CD14-positive monocyte (primary cell): ENCODE data around the gene UTP25. TPM values are rescaled to one million over a fixed set of nuclear protein-coding genes. Genes with fewer than 3 reads are reported as not detected.

Source experiments
- DNase-seq, 3 donors: peaks; one replicate each; pipeline ENCODE4 v3.0.0-alpha.2; 2011 to 2022
- H2AFZ ChIP-seq: 2 replicates; pipeline ENCODE4 v1.6.0; 2012; ENCODE audit warnings: mild to moderate bottlenecking, low read depth, low read length, inconsistent platforms; ENCODE audit not compliant: insufficient read depth, poor library complexity, severe bottlenecking
- H3K27ac ChIP-seq, 2 donors: 1 replicate in 1 of 2; 2 replicates in 1 of 2; pipeline ENCODE4 v1.5.1; 2012 to 2013; ENCODE audit warnings: low read length in 2 of 2, control low read depth in 1 of 2, inconsistent platforms in 1 of 2, low read depth in 1 of 2, mild to moderate bottlenecking in 1 of 2
- H3K27me3 ChIP-seq, 2 donors: one replicate each; pipeline versions ENCODE4 v1.6.0 to v1.6.1; 2011 to 2013; ENCODE audit warnings: low read length in 2 of 2; ENCODE audit not compliant: control insufficient read depth in 2 of 2, insufficient read depth in 2 of 2
- H3K36me3 ChIP-seq, 2 donors: replicated peaks in 1 of 2; 1 replicate in 1 of 2; 2 replicates in 1 of 2; pipeline versions ENCODE4 v1.5.1 to v1.6.1; 2012 to 2013; ENCODE audit warnings: low read length in 2 of 2, control low read depth in 1 of 2, inconsistent platforms in 1 of 2, mild to moderate bottlenecking in 1 of 2; ENCODE audit not compliant: insufficient read depth in 2 of 2, control insufficient read depth in 1 of 2
- H3K4me1 ChIP-seq, 2 donors: 1 replicate in 1 of 2; 2 replicates in 1 of 2; pipeline versions ENCODE4 v1.5.1 to v1.6.1; 2012 to 2013; ENCODE audit warnings: low read length in 2 of 2, control low read depth in 1 of 2, inconsistent platforms in 1 of 2, mild to moderate bottlenecking in 1 of 2, moderate library complexity in 1 of 2; ENCODE audit not compliant: insufficient read depth in 2 of 2, control insufficient read depth in 1 of 2
- H3K4me2 ChIP-seq: replicated peaks from 2 replicates; pipeline ENCODE3; 2012; ENCODE audit warnings: low read length, moderate library complexity, mild to moderate bottlenecking; ENCODE audit not compliant: poor library complexity, severe bottlenecking; ENCODE audit errors: extremely low read depth
- H3K4me3 ChIP-seq, 3 experiments: fragments of 200-600 bp in 1 of 3; sonication (generic) in 1 of 3; replicated peaks in 1 of 3; 1 replicate in 2 of 3; 2 replicates in 1 of 3; pipeline ENCODE4 v1.5.1; 2011 to 2013; ENCODE audit warnings: low read length in 3 of 3, mild to moderate bottlenecking in 3 of 3, control low read depth in 2 of 3, low read depth in 2 of 3, inconsistent platforms in 1 of 3, moderate library complexity in 1 of 3
- H3K79me2 ChIP-seq: 2 replicates; pipeline ENCODE4 v1.6.0; 2012; ENCODE audit warnings: mild to moderate bottlenecking, control low read depth, inconsistent platforms, low read length, moderate library complexity; ENCODE audit not compliant: insufficient read depth
- H3K9ac ChIP-seq: 2 replicates; pipeline ENCODE4 v1.6.0; 2017; ENCODE audit warnings: low read length, mild to moderate bottlenecking; ENCODE audit not compliant: insufficient read depth, poor library complexity, severe bottlenecking
- H3K9me3 ChIP-seq, 2 donors: replicated peaks in 1 of 2; 1 replicate in 1 of 2; 2 replicates in 1 of 2; pipeline versions ENCODE4 v1.5.1 to v1.6.1; 2012 to 2013; ENCODE audit warnings: low read length in 2 of 2, control low read depth in 1 of 2; ENCODE audit not compliant: control insufficient read depth in 1 of 2, insufficient read depth in 1 of 2
- H4K20me1 ChIP-seq: 2 replicates; pipeline ENCODE4 v1.6.0; 2012; ENCODE audit warnings: mild to moderate bottlenecking, low read length, control low read depth, moderate library complexity; ENCODE audit not compliant: insufficient read depth
- H3K27ac Mint-ChIP-seq, 7 donors: one replicate each; pipeline ENCODE4 v1.8.0; 2020; ENCODE audit warnings: mild to moderate bottlenecking in 7 of 7, mixed read lengths in 7 of 7, moderate library complexity in 6 of 7, inconsistent platforms in 2 of 7
- H3K27me3 Mint-ChIP-seq, 3 donors: one replicate each; pipeline ENCODE4 v1.8.0; 2021 to 2022; ENCODE audit warnings: low read depth in 3 of 3, mild to moderate bottlenecking in 3 of 3, mixed read lengths in 3 of 3, moderate library complexity in 3 of 3, inconsistent platforms in 1 of 3
- H3K36me3 Mint-ChIP-seq, 2 donors: one replicate each; pipeline ENCODE4 v1.8.0; 2020; ENCODE audit warnings: mixed read lengths in 2 of 2, inconsistent platforms in 1 of 2, mild to moderate bottlenecking in 1 of 2
- H3K4me1 Mint-ChIP-seq: one replicate; pipeline ENCODE4 v1.8.0; 2020; ENCODE audit warnings: mild to moderate bottlenecking, mixed read lengths
- H3K4me3 Mint-ChIP-seq, 2 donors: one replicate each; pipeline ENCODE4 v1.8.0; 2020; ENCODE audit warnings: mild to moderate bottlenecking in 2 of 2, mixed read lengths in 2 of 2, moderate library complexity in 1 of 2
- H3K9me3 Mint-ChIP-seq, 7 donors: one replicate each; pipeline ENCODE4 v1.8.0; 2020 to 2022; ENCODE audit warnings: mixed read lengths in 7 of 7, mild to moderate bottlenecking in 6 of 7, moderate library complexity in 6 of 7, inconsistent platforms in 2 of 7
- CTCF ChIP-seq: fragments of 200-600 bp; IDR thresholded peaks from one replicate; pipeline ENCODE4 v1.8.0; 2022; ENCODE audit warnings: antibody characterized with exemption, mild to moderate bottlenecking
- WGBS: methylation state at CpG from one replicate; pipeline ENCODE4 v1.1.5; 2013; ENCODE audit warnings: missing lambda C conversion rate; ENCODE audit not compliant: insufficient coverage; 5-methylcytosine and 5-hydroxymethylcytosine counted together
- intact Hi-C, 2 donors: fragments of 100-400 bp; cut with micrococcal nuclease; formaldehyde crosslinking; loops; one replicate each; pipeline versions ENCODE4 v1.15.0 to v1.15.1; 2023
- polyA plus RNA-seq, 3 donors: library from polyadenylated mRNA; depleted of rRNA in 1 of 3; unstranded in 2 of 3; stranded (reverse) in 1 of 3; fragments of 300-500 nt in 2 of 3; fragments of >200 nt in 1 of 3; fragmentation: Illumina TruSeq in 2 of 3; gene quantifications; 1 replicate in 2 of 3; 2 replicates in 1 of 3; pipeline ENCODE4 v1.2.3, GENCODE V29; 2012 to 2021

Gene UTP25
- polyA plus RNA-seq, 3 donors, result 0.98 to 1.4 (median 1.1) TPM

- peaks cover 12 to 13% of the 10 kb centered on the region in 2 donors for H3K4me1 ChIP-seq
- no peaks in the 10 kb centered on the region for H3K36me3 ChIP-seq
- no peaks in the 10 kb centered on the region for H4K20me1 ChIP-seq
- H3K9ac ChIP-seq, result no peak overlapping the region
- WGBS, result no CpG with 5 or more reads among the region's 1 CpG
- Mint-ChIP-seq H3K27me3 (peaks cover 11 to 38% (median 15%) of the 10 kb centered on the region in 3 donors), H3K4me3 (no peak overlapping the region), H3K9me3 (no peaks in the 10 kb centered on the region), H3K36me3 (no peaks in the 10 kb centered on the region), H3K4me1 (peaks cover 22% of the 10 kb centered on the region), H3K27ac (no peak overlapping the region)
- no peak overlapping the region for H3K27ac ChIP-seq
- no peak overlapping the region for H3K4me3 ChIP-seq
- H2AFZ ChIP-seq, result no peak overlapping the region
- DNase-seq, result no peak
- H3K9me3 ChIP-seq, result no peaks in the 10 kb centered on the region
- intact Hi-C loops, result no loop called here
- H3K4me2 ChIP-seq, result no peak overlapping the region
- TF ChIP-seq CTCF, result no peak
- H3K79me2 ChIP-seq, result no peaks in the 10 kb centered on the region
- no peaks in the 10 kb centered on the region for H3K27me3 ChIP-seq
Measured at GRCh38 chr1:209803568-209803967, 24.2 kb upstream of the UTP25 start.

GRCh38 chr1:209805341-209805781 lies 22.4 kb upstream of the UTP25 start:
- Histone ChIP-seq H3K4me3 (peak overlapping the region in 2 of 3 experiments; percentile 52 to 80), H3K9ac (no peak overlapping the region)

More at GRCh38 chr1:209805341-209805781, 22.4 kb upstream of the UTP25 start:
- no peak overlapping the region for H3K27ac ChIP-seq
- H3K9me3 ChIP-seq, result no peaks in the 10 kb centered on the region
- H3K36me3 ChIP-seq, result no peaks in the 10 kb centered on the region
- no peaks in the 10 kb centered on the region for H3K79me2 ChIP-seq
- H3K4me2 ChIP-seq, result peak overlapping the region; percentile 92
- Mint-ChIP-seq H3K4me3 (peak overlapping the region; percentile 97 to 99), H3K9me3 (no peaks in the 10 kb centered on the region), H3K4me1 (peaks cover 22% of the 10 kb centered on the region), H3K36me3 (no peaks in the 10 kb centered on the region), H3K27ac (peak overlapping the region in 4 of 7 donors; percentile 4 to 94 (median 92)), H3K27me3 (peaks cover 11 to 36% (median 15%) of the 10 kb centered on the region in 3 donors)
- no peaks in the 10 kb centered on the region for H4K20me1 ChIP-seq
- H3K4me1 ChIP-seq, result peaks cover 12 to 13% of the 10 kb centered on the region in 2 donors
- peak overlapping the region; percentile 78 for H2AFZ ChIP-seq
- 83% methylated on average over 6 of the region's 19 CpGs for WGBS
- no peak for DNase-seq
- intact Hi-C loops, result no loop called here
- TF ChIP-seq CTCF, result no peak
- no peaks in the 10 kb centered on the region for H3K27me3 ChIP-seq
